Measurements from ENCODE around the gene SGO1.

SGO1 gene

DNA sequence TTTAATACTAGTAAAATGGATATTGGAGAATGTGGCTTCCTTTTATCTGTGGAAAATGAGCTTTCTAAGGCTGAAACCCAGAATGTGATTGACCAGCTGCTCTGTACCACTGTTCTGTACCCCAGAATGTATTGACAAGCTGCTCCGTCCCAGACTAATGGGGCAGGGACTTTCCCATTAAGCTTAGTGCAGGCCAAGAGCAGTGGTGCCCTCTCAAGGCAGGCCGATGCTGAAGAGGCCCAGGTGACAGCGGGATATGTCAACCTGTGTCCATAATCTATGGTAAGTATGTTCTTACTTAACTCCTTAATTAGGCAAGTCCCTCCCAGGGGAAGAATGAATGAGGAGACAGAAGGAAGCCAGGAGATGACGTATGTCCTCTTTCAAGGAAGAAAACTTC is 31.1 kb downstream of the SGO1 start:
- no peaks in the 10 kb centered on the region for H3K9me3 ChIP-seq (ENCODE audit: insufficient read depth, low read length)
- TF ChIP-seq SUZ12 (IDR thresholded peaks at IDR 0.05; ENCODE audit: extremely low read depth, insufficient read depth, insufficient read length): no peak
- H3K27me3 ChIP-seq (ENCODE audit: insufficient read depth, insufficient read length): no peaks in the 10 kb centered on the region
- no peak overlapping the region for H3K9ac ChIP-seq (ENCODE audit: insufficient read length, low read depth)
- DNase-seq (ENCODE audit: low read depth, low spot score): no peak
- no peaks in the 10 kb centered on the region for H3K4me1 ChIP-seq (ENCODE audit: insufficient read depth, insufficient read length)
- peaks cover 49% of the 10 kb centered on the region for H3K36me3 ChIP-seq (ENCODE audit: insufficient read depth, insufficient read length, low read length)
- H3K4me3 ChIP-seq (ENCODE audit: insufficient read length, low read depth): no peak overlapping the region

DNA sequence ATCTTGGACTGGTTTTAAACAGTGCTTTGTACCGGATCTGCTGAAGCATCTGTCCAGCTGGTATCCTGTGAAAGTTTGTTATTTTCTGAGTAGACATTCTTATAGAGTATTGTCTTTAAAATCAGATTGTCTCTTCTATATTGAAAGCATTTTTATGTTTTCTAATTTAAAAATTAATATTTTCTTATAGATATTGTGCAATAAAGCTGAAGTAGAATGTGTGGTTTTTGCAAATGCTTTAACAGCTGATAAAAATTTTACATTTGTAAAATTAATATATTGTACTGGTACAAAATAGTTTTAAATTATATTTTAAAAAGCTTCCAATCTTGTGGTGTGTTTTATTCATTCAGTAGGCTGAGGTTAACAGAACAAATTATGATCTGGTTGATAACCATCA is 31.9 kb downstream of the SGO1 start:
- Histone ChIP-seq H3K4me1 (ENCODE audit: insufficient read depth, insufficient read length) (no peaks in the 10 kb centered on the region), H3K36me3 (ENCODE audit: insufficient read depth, insufficient read length, low read length) (peaks cover 41% of the 10 kb centered on the region)
- TF ChIP-seq ZNF274 (IDR thresholded peaks at IDR 0.05; ENCODE audit: low read depth, low read length) (no peak), SUZ12 (IDR thresholded peaks at IDR 0.05; ENCODE audit: extremely low read depth, insufficient read depth, insufficient read length) (no peak), YY1 (IDR thresholded peaks at IDR 0.05; ENCODE audit: insufficient read depth, insufficient read length) (no peak)

DNA sequence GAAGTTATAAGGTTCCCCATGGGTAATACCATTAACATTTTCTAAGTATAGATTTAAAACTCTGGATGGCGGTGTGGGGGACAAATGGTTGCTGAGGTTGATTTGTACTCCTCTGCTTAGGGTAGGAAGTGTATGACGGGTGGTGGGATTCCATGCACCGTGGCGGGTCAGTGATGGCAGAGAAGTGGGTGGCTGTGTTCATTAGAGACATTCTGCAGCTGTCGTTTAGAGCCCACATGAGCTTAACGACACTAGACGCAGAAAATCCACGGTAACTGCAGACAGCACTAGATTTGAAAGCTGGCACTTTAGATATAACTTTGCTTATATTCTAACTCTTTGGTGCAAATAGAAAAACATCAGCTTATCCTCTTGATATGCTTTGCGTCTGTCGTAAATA is 37.5 kb downstream of the SGO1 start:
- no peak for DNase-seq (ENCODE audit: low read depth, low spot score)
- TF ChIP-seq ZNF274 (IDR thresholded peaks at IDR 0.05; ENCODE audit: low read depth, low read length) (no peak), SUZ12 (IDR thresholded peaks at IDR 0.05; ENCODE audit: extremely low read depth, insufficient read depth, insufficient read length) (no peak), YY1 (IDR thresholded peaks at IDR 0.05; ENCODE audit: insufficient read depth, insufficient read length) (no peak)

More for the DNA sequence above, 31.9 kb downstream of the SGO1 start:
- no peaks in the 10 kb centered on the region for H3K27me3 ChIP-seq (ENCODE audit: insufficient read depth, insufficient read length)
- H3K4me3 ChIP-seq (ENCODE audit: insufficient read length, low read depth): no peak overlapping the region
- no peak for DNase-seq (ENCODE audit: low read depth, low spot score)
- H3K9me3 ChIP-seq (ENCODE audit: insufficient read depth, low read length): no peaks in the 10 kb centered on the region
- no peak overlapping the region for H3K9ac ChIP-seq (ENCODE audit: insufficient read length, low read depth)

DNA sequence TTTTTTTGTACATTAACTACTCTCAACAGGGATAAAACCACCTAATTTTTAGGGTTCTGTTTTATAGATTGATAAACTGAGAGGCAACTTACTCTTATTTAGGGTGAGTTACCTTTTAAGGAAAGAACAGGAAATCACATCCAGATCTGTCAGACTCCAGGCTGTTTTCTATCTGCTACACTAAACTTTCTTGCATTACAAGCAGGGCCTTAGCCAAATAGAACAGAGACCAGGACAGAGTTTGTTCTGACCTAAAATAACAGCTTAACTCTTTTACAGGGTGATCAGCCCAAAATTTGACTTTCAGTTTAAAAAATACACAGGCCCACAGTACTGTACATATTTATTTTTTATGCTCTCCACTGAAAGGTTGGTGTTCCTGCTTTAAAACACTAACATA is 38.6 kb downstream of the SGO1 start:
- no peak for TF ChIP-seq ZNF274 (IDR thresholded peaks at IDR 0.05; ENCODE audit: low read depth, low read length)
- TF ChIP-seq SUZ12 (IDR thresholded peaks at IDR 0.05; ENCODE audit: extremely low read depth, insufficient read depth, insufficient read length): no peak
- TF ChIP-seq YY1 (IDR thresholded peaks at IDR 0.05; ENCODE audit: insufficient read depth, insufficient read length): no peak
- DNase-seq (ENCODE audit: low read depth, low spot score): no peak
- H3K27me3 ChIP-seq (ENCODE audit: insufficient read depth, insufficient read length): no peaks in the 10 kb centered on the region

More for the DNA sequence above, 37.5 kb downstream of the SGO1 start:
- H3K4me3 ChIP-seq (ENCODE audit: insufficient read length, low read depth): no peak overlapping the region
- no peaks in the 10 kb centered on the region for H3K9me3 ChIP-seq (ENCODE audit: insufficient read depth, low read length)
- no peak overlapping the region for H3K9ac ChIP-seq (ENCODE audit: insufficient read length, low read depth)
- no peaks in the 10 kb centered on the region for H3K4me1 ChIP-seq (ENCODE audit: insufficient read depth, insufficient read length)
- H3K27me3 ChIP-seq (ENCODE audit: insufficient read depth, insufficient read length): no peaks in the 10 kb centered on the region
- H3K36me3 ChIP-seq (ENCODE audit: insufficient read depth, insufficient read length, low read length): peaks cover 5% of the 10 kb centered on the region

DNA sequence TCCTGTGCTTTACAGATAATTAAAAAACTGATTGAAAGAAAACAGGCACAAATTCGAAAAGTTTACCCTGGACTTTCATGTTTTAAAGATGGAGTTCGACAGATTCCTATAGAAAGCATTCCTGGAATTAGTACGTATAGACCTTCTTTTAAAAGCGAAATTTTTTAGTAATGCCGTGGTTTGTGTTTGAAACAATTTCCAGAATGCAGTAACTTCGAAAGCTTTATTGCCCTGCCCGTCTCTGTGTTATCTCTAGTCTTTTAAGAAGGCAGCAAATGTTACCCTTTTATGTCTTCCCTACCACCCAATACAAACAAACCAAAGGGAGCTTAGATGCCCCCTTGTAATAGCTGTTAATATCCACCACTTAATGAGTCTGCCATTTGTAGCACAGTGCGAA is 39.7 kb downstream of the SGO1 start:
- Histone ChIP-seq H3K9ac (ENCODE audit: insufficient read length, low read depth) (no peak overlapping the region), H3K4me3 (ENCODE audit: insufficient read length, low read depth) (no peak overlapping the region), H3K36me3 (ENCODE audit: insufficient read depth, insufficient read length, low read length) (no peaks in the 10 kb centered on the region), H3K27me3 (ENCODE audit: insufficient read depth, insufficient read length) (no peaks in the 10 kb centered on the region), H3K4me1 (ENCODE audit: insufficient read depth, insufficient read length) (no peaks in the 10 kb centered on the region), H3K9me3 (ENCODE audit: insufficient read depth, low read length) (no peaks in the 10 kb centered on the region)
- TF ChIP-seq SUZ12 (IDR thresholded peaks at IDR 0.05; ENCODE audit: extremely low read depth, insufficient read depth, insufficient read length): no peak
- no peak for TF ChIP-seq ZNF274 (IDR thresholded peaks at IDR 0.05; ENCODE audit: low read depth, low read length)
- no peak for TF ChIP-seq YY1 (IDR thresholded peaks at IDR 0.05; ENCODE audit: insufficient read depth, insufficient read length)
- DNase-seq (ENCODE audit: low read depth, low spot score): no peak

More for the DNA sequence above, 38.6 kb downstream of the SGO1 start:
- H3K4me1 ChIP-seq (ENCODE audit: insufficient read depth, insufficient read length): no peaks in the 10 kb centered on the region
- no peak overlapping the region for H3K4me3 ChIP-seq (ENCODE audit: insufficient read length, low read depth)
- H3K36me3 ChIP-seq (ENCODE audit: insufficient read depth, insufficient read length, low read length): peaks cover 4% of the 10 kb centered on the region
- H3K9ac ChIP-seq (ENCODE audit: insufficient read length, low read depth): no peak overlapping the region
- no peaks in the 10 kb centered on the region for H3K9me3 ChIP-seq (ENCODE audit: insufficient read depth, low read length)

DNA sequence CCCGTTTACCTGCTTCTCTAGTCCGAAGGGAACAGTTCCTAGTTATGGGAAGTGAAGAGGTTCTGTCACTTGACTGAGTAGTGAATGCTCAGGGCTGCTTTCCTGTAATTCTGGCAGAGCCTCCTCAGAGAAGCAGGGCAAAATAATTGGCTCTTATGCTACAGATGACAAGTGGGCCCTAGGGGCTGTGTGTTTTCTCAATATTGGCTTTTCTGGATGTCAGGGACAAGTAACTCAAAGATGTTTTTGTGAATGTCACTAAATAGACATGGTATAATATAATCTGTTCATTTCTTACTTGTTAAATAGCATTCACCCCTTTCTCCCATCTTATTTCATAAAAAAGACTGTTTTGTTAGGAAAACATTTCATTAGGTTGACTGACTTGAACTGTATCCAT is 40.1 kb downstream of the SGO1 start:
- Histone ChIP-seq H3K36me3 (ENCODE audit: insufficient read depth, insufficient read length, low read length) (no peaks in the 10 kb centered on the region), H3K9ac (ENCODE audit: insufficient read length, low read depth) (no peak overlapping the region), H3K27me3 (ENCODE audit: insufficient read depth, insufficient read length) (no peaks in the 10 kb centered on the region), H3K9me3 (ENCODE audit: insufficient read depth, low read length) (no peaks in the 10 kb centered on the region), H3K4me3 (ENCODE audit: insufficient read length, low read depth) (no peak overlapping the region), H3K4me1 (ENCODE audit: insufficient read depth, insufficient read length) (no peaks in the 10 kb centered on the region)
- no peak for DNase-seq (ENCODE audit: low read depth, low spot score)
- no peak for TF ChIP-seq SUZ12 (IDR thresholded peaks at IDR 0.05; ENCODE audit: extremely low read depth, insufficient read depth, insufficient read length)
- TF ChIP-seq YY1 (IDR thresholded peaks at IDR 0.05; ENCODE audit: insufficient read depth, insufficient read length): no peak
- no peak for TF ChIP-seq ZNF274 (IDR thresholded peaks at IDR 0.05; ENCODE audit: low read depth, low read length)

DNA sequence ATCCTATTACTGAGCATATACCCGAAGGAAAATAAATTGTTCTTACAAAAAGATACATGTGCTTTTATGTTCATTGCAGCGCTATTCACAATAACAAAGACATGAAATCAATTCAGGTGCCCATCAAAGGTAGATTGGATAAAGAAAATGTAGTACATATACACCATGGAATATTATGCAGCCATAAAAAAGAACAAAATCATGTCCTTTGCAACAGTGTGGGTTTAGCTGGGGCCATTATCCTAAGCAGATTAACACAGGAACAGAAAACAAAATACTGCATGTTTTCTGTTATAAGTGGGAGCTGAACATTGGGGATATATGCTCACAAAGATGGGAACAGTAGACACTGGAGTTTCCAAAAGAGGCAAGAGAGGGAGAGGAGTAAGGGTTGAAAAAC is 42.5 kb downstream of the SGO1 start:
- Histone ChIP-seq H3K27me3 (ENCODE audit: insufficient read depth, insufficient read length) (no peaks in the 10 kb centered on the region), H3K36me3 (ENCODE audit: insufficient read depth, insufficient read length, low read length) (no peaks in the 10 kb centered on the region), H3K4me3 (ENCODE audit: insufficient read length, low read depth) (no peak overlapping the region), H3K4me1 (ENCODE audit: insufficient read depth, insufficient read length) (no peaks in the 10 kb centered on the region), H3K9me3 (ENCODE audit: insufficient read depth, low read length) (no peaks in the 10 kb centered on the region), H3K9ac (ENCODE audit: insufficient read length, low read depth) (no peak overlapping the region)
- DNase-seq (ENCODE audit: low read depth, low spot score): no peak
- TF ChIP-seq YY1 (IDR thresholded peaks at IDR 0.05; ENCODE audit: insufficient read depth, insufficient read length) (no peak), SUZ12 (IDR thresholded peaks at IDR 0.05; ENCODE audit: extremely low read depth, insufficient read depth, insufficient read length) (no peak), ZNF274 (IDR thresholded peaks at IDR 0.05; ENCODE audit: low read depth, low read length) (no peak)

DNA sequence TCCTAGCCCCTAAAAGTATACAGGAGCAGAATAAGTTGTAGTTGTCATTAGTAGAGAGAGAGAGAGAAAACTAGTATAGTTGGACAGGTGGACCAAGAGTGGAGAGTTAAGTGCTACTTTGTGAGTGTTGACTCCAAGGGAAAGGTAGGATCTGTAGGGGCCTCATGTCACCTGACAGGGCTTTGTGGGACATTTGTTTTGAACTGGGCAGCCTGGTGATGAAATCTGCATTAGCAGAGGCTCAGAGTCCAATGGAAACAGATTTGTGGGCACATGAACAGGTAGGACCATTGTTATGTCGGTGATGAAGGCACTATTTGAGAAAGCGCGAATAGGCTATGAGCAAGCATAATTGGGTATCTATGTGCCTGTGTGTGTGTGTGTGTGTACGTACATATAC is 43.5 kb downstream of the SGO1 start:
- TF ChIP-seq YY1 (IDR thresholded peaks at IDR 0.05; ENCODE audit: insufficient read depth, insufficient read length): no peak
- TF ChIP-seq ZNF274 (IDR thresholded peaks at IDR 0.05; ENCODE audit: low read depth, low read length): no peak
- TF ChIP-seq SUZ12 (IDR thresholded peaks at IDR 0.05; ENCODE audit: extremely low read depth, insufficient read depth, insufficient read length): no peak
- no peak overlapping the region for H3K4me3 ChIP-seq (ENCODE audit: insufficient read length, low read depth)
- H3K36me3 ChIP-seq (ENCODE audit: insufficient read depth, insufficient read length, low read length): no peaks in the 10 kb centered on the region
- no peak for DNase-seq (ENCODE audit: low read depth, low spot score)
- H3K9ac ChIP-seq (ENCODE audit: insufficient read length, low read depth): no peak overlapping the region
- no peaks in the 10 kb centered on the region for H3K27me3 ChIP-seq (ENCODE audit: insufficient read depth, insufficient read length)
- no peaks in the 10 kb centered on the region for H3K4me1 ChIP-seq (ENCODE audit: insufficient read depth, insufficient read length)
- H3K9me3 ChIP-seq (ENCODE audit: insufficient read depth, low read length): no peaks in the 10 kb centered on the region

Measured in NT2/D1 (cell line).